Fibroblast of pulmonary artery (primary cell): Measurements from ENCODE around the gene CHN2.

ENCODE experiments used
- DNase-seq: peaks from one replicate; pipeline ENCODE4 v3.0.0-alpha.2; 2010; ENCODE audit warnings: low read depth
- H3K4me3 ChIP-seq: replicated peaks from 2 replicates; pipeline ENCODE4 v1.5.1; 2011; ENCODE audit warnings: low read depth, mild to moderate bottlenecking, control low read depth, low read length, moderate library complexity
- CTCF ChIP-seq: IDR thresholded peaks from 2 replicates; pipeline ENCODE4 v1.5.1; 2011; ENCODE audit warnings: mild to moderate bottlenecking, control low read depth, low read length, inconsistent platforms; ENCODE audit errors: missing control alignments

The CHN2 gene

DNA sequence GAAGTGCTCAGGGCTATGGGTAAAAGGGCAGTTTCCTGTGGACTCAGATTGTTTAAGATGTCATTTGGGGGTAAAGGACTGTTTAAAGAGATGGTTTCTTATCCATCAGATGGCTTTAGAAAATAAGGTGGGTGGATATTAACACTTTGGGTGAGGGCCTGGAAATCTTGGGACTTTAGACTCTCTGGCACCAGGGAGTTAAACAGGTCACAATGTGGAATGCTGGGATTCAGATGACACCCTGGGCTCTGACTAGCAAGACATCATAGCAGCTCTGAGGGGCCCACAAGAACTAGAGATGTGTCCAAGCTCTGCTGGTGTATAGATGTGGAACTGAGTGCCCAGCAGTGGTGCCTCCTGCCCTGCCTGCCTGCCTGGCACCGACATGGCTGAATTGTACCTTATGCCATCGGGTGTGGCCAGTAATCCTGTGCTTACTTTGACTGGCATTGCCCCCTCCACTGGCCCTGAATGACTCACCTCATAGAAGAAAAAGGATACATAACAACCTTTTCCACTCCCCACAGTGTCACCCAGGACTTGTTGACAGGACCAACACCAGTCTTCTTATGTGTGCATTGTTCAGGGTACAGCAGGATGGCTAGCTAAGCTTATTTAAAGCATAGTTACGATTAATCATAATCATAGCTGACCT, 269.1 kb downstream of the CHN2 start:
- TF ChIP-seq CTCF: no peak
- no peak overlapping the region for H3K4me3 ChIP-seq
- DNase-seq: no peak

GRCh38 chr7:29464753-29465152, 270.2 kb downstream of the CHN2 start:
- TF ChIP-seq CTCF: no peak
- DNase-seq: no peak
- no peak overlapping the region for H3K4me3 ChIP-seq

- DNase-seq: no peak
- no peak for TF ChIP-seq CTCF
- no peak overlapping the region for H3K4me3 ChIP-seq
Measured at GRCh38 chr7:29467193-29467926, 272.8 kb downstream of the CHN2 start.

- no peak for DNase-seq
- TF ChIP-seq CTCF: no peak
- no peak overlapping the region for H3K4me3 ChIP-seq
Measured at GRCh38 chr7:29468196-29468595, 273.6 kb downstream of the CHN2 start.

GRCh38 chr7:29469281-29469680, 274.7 kb downstream of the CHN2 start:
- DNase-seq: no peak
- no peak for TF ChIP-seq CTCF
- no peak overlapping the region for H3K4me3 ChIP-seq

DNA sequence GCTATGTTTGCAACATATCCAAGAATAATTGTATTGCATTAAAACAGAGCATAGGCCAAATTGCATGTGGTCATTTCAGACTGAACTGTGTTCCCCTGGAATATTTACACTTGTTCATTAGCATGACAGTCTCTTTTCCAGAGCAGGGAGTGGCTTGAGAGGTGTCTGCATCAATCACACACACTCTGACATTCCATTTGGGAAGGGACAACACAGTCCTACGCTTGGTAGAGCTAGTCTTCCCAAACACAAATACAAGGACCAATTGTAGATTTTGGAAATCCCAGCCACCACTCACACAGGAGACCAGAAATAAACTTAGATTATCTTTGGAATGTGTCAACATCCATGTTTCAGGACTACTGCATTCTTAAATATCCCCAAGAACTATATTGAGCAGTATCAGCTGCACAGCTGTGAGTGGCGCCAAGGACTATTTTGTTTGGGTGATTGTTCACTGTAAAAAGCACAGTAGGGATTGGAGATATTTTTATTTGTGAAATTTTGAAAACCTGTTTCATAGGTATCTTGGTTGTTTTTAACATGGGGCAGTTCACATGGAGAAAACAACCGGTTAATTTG, 275.5 kb downstream of the CHN2 start:
- no peak overlapping the region for H3K4me3 ChIP-seq
- no peak for TF ChIP-seq CTCF
- DNase-seq: no peak
